ENCODE results near the gene ABHD2.

ABHD2 gene

GRCh38 chr15:89167267-89168176, 79.3 kb downstream of the ABHD2 start:
- DNase-seq: peak; percentile 31

- no peak for DNase-seq
Observed at GRCh38 chr15:89168316-89168833, 80.1 kb downstream of the ABHD2 start.

DNA sequence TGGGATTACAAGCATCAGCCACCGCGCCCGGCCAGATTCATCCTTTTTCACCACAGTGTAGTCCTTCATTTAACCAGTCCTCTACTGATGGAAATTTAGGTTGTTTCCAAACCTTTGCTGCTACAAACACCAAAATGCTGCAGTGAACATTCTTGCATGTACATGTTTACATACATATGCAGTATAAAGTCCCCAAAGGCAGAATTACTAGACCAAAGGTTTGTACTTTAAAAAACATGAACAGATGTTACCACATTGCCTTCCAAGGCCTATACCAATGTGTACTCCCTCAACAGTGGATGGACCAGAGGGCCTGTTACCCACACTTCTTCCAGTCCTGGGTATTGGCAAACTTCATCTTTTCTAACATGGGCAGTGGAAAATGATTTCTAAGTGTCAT, 82.1 kb downstream of the ABHD2 start:
- DNase-seq: no peak

DNA sequence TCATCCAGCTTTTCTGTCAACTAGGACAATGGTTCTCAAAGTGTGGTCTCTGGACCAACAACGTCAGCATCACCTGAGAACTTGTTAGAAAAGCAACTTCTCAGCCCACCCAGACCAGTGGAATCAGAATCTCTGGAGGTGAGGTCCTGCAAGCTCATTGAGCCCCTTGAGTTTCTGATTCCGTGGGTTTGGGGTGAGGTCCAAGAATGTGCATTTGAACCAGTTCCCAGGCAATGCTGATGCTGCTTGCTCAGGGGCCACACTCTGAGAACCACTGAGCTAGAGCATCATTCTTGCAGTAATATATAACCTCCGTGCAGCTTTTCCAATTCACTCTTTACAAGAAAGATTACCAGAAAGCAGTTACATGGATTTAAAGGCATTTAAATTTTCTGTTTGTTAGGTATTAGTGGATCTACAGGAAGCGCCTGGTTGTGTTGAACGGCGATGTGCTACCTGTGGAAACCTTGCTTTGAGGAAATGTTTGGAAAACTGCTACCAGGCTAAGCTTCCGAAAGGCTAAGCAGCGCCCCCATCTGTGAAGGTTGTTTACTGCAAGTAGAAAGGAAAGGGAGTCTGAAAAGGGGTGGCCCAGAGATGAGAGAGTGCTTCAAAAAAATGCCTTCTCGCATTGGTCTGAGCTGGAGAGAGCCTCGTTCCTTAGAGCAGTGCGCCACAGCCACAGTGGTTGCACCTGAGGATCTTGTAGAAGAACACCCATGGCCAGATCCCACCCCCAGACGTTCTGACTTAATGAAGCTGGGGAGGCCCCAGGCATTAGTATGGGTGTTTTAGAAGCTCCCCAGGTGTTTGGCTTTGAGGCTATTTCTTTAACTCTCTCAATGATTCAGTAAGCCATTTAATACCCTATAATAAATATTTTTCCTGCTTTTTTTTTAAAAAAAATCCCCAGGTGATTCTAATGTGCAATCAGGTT, 83.1 kb downstream of the ABHD2 start:
- peak; percentile 38 for DNase-seq

DNA sequence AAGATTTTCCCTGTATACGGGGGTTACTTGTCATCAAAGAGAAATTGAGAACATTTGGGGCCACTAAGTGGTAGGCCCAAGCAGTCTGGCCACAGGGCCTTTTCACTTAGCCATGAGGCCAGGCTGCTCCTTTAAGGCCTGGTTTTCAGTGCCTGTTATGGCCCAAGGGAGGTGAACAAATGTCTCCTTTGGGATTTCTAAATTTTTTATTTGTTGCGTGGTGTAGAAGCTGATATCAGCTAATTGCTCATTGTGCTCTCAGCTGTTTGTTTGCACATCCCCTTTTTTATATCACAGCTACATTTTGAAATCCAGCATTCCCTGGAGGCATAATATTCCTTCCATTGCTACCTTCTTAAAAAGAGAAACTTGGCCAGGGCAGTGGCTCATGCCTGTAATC, 84.7 kb downstream of the ABHD2 start:
- no peak for DNase-seq

DNA sequence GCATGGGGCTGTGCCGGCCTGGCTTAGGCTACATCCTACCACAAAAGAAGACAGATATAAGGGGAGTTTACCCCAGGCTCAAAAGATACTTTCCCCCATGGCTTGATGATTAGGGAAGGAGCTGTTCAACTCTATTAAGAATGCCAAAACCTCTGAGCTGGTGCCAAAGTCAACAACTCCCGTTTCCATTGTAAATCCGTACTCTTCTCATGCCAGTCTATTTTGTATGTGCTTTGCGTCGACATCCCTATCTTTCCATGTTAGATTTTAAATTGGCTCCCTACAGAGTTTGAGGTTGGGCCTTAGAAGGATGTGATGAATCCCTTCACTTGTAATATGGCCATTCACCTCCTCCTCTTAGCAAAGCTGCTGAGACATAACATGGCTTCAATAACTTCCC, 86.2 kb downstream of the ABHD2 start:
- DNase-seq: peak; percentile 33

GRCh38 chr15:89175617-89176191, 87.4 kb downstream of the ABHD2 start:
- DNase-seq: no peak

GRCh38 chr15:89177116-89177515, 88.9 kb downstream of the ABHD2 start:
- no peak for DNase-seq

- DNase-seq: peak; percentile 83
Observed at GRCh38 chr15:89177633-89178306, 89.5 kb downstream of the ABHD2 start.

- no peak for DNase-seq
Observed at GRCh38 chr15:89178307-89178977, 90.2 kb downstream of the ABHD2 start.

- DNase-seq: peak; percentile 49
Observed at GRCh38 chr15:89179966-89180875, 92.0 kb downstream of the ABHD2 start.

GRCh38 chr15:89184357-89184756, 96.1 kb downstream of the ABHD2 start:
- no peak for DNase-seq

GRCh38 chr15:89184886-89185526, 96.8 kb downstream of the ABHD2 start:
- no peak for DNase-seq

DNA sequence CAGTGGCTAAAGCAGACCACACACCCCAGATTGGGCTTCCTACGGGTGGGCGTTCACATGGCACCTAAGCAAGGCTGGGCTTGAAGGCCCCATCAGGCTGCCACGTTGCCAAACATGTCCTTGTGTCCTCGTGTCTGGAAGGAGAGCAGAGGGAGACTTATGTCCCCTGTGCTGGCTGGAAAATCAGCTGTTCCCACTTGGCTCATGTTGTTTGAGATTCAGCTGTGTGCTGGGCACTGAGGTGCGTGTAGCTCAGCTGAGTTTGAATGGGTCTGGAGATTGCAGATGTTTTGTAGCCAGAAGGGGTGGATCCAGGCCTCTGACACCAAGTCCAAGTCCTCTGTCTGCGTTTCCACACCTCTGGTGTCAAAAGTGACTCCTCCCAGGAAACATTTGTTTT, 98.5 kb downstream of the ABHD2 start:
- DNase-seq: no peak

DNA sequence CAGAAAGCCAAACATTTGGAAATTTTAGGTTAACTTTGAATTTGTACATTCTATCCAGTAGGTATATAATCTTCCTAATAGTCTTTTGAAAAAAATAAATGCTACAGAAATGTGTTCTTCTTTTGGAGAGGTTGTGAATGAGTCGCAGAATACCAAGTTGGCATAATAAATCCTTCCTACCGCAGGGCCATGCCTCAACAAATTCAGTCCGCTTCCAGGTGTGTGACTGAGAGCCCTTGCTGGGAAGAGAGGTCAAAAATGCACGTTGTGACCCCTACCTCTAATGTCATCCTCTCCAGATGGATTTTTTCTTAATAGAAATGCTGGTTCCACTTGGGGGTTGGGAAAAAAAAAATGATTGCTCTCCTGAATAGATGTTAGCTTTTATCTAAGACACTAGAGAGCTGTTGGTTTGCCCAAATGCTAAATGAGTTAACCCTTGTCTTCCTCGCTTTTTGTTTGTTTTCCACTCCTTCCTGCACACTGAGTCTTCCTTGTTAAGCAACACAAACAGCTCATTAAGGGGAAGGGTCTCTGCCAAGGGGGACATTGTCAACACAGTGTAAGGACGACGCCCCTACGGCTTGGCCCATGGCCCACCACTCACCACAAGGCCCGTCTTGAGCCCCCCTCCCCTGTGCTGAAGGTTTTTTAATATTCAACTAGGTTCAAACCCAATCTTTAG, 99.2 kb downstream of the ABHD2 start:
- no peak for DNase-seq

GRCh38 chr15:89187986-89188514, 99.8 kb downstream of the ABHD2 start:
- no peak for DNase-seq

- DNase-seq: no peak
Observed at GRCh38 chr15:89192136-89192535, 103.9 kb downstream of the ABHD2 start.

GRCh38 chr15:89192766-89193165, 104.5 kb downstream of the ABHD2 start:
- no peak for DNase-seq

DNA sequence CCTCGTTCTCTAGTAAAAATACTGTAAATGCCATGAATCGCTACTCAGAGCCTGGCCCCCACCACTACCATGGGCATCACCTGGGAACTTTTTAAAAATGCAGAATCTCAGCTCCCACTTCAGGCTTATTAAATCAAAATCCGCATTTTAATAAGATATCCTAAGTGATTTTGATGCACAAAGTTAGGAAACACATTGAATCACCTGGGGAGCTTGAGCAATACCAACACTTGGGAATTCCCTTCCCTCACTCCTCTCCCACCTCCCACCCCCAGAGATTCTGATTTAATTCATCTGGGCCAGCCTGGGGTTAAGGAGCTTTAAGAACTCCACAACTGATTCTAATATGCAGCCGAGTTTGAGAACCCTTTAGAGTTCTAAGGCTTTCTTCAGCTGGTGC, 106.4 kb downstream of the ABHD2 start:
- DNase-seq: no peak
